Mesothelial cell of epicardium (in vitro differentiated cells): ENCODE measurements around the gene PRKG1. TPM values are rescaled to one million over a fixed set of nuclear protein-coding genes. Genes with fewer than 3 reads are reported as not detected.

Source experiments
- DNase-seq, 2 experiments: peaks; one replicate each; pipeline ENCODE4 v3.0.0; 2021; ENCODE audit warnings: low spot score in 2 of 2; ENCODE audit not compliant: unreplicated experiment in 2 of 2
- H3K27ac Mint-ChIP-seq: 2 replicates; pipeline ENCODE4 v1.8.0; 2021; ENCODE audit warnings: mixed read lengths
- H3K27me3 Mint-ChIP-seq: 2 replicates; pipeline ENCODE4 v1.8.0; 2021; ENCODE audit warnings: low read depth, mixed read lengths
- H3K36me3 Mint-ChIP-seq: 2 replicates; pipeline ENCODE4 v1.8.0; 2021; ENCODE audit warnings: mixed read lengths
- H3K4me1 Mint-ChIP-seq: 2 replicates; pipeline ENCODE4 v1.8.0; 2021; ENCODE audit warnings: mixed read lengths
- H3K4me3 Mint-ChIP-seq: 2 replicates; pipeline ENCODE4 v1.8.0; 2021; ENCODE audit warnings: mild to moderate bottlenecking, moderate library complexity, mixed read lengths
- H3K9me3 Mint-ChIP-seq: 2 replicates; pipeline ENCODE4 v1.8.0; 2021; ENCODE audit warnings: mixed read lengths
- CTCF ChIP-seq: fragments of 200-600 bp; sonication (generic); IDR thresholded peaks from one replicate; pipeline ENCODE4 v1.5.0; 2021; ENCODE audit warnings: antibody characterized with exemption; ENCODE audit not compliant: unreplicated experiment
- total RNA-seq: library from RNA; stranded (reverse); gene quantifications from 3 replicates; pipeline ENCODE4 v1.2.1, GENCODE V29; 2021

The PRKG1 gene
- total RNA-seq, 1 donor from 2014 or later, result 37.0 TPM

GRCh38 chr10:51792678-51793077 lies 718.4 kb downstream of the PRKG1 start:
- H3K9me3 Mint-ChIP-seq, result peaks cover 42% of the 10 kb centered on the region
- DNase-seq, result no peak
- no peaks in the 10 kb centered on the region for H3K27me3 Mint-ChIP-seq
- no peak for TF ChIP-seq CTCF
- H3K4me1 Mint-ChIP-seq, result peaks cover 2% of the 10 kb centered on the region
- H3K27ac Mint-ChIP-seq, result no peak overlapping the region
- peaks cover 25% of the 10 kb centered on the region for H3K36me3 Mint-ChIP-seq
- no peak overlapping the region for H3K4me3 Mint-ChIP-seq

- Mint-ChIP-seq H3K36me3 (no peaks in the 10 kb centered on the region), H3K4me1 (peaks cover 22% of the 10 kb centered on the region), H3K9me3 (peaks cover 13% of the 10 kb centered on the region), H3K27me3 (no peaks in the 10 kb centered on the region), H3K27ac (no peak overlapping the region), H3K4me3 (no peak overlapping the region)
- no peak for TF ChIP-seq CTCF
- no peak for DNase-seq
These were observed 725.8 kb downstream of the PRKG1 start for GRCh38 chr10:51800121-51800520.

DNA sequence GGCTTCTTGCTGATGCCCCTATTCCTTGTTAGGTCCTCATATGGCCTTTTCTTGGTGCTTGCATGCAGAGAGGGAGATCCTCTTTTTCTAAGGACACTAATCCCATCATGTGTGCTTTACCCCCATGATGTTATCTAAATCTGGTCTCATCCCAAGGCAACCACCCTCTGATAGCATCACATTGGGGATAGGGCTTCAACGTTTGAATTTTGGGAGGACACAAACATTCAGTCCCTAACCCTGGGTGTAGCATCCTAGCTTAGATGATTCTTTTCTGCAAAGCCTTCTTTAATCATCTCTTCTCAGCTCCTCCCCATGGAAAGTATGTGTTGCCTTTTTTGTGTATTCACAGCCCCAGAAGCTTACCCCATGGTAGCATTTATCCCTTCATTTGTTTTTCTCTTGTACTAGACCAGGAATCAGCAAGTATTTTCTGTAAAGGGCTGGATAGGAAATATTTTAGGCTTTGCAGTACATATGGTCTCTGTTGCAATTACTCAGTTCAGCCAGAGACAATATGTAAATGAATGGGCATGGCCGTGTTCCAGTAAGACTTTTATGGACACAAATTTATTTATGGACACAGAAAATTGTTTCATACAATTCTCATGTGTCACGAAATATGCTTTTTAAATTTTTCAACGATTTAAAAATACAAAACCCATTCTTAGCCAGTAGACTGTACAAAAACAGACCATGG lies 726.6 kb downstream of the PRKG1 start:
- no peaks in the 10 kb centered on the region for H3K27me3 Mint-ChIP-seq

DNA sequence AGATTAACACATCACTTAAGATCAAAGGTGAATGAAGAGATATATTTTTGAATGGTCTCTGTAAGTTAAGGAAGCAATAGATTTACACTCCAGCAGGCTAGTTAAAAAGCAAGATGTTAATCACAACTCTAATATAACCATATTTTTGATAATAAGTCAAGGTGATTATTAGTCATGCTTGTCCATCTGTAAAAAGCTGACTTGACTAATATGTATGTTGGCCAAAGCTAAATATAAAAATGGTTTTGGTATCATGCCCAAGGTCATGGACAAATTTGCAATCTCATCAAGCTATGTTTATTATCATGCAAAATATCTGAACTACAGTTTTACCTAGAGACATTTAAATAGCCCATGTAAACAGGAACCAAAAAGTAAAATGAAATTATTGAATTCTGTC lies 727.7 kb downstream of the PRKG1 start:
- Mint-ChIP-seq H3K27me3 (no peaks in the 10 kb centered on the region), H3K9me3 (peaks cover 13% of the 10 kb centered on the region), H3K4me3 (no peak overlapping the region), H3K36me3 (peaks cover 2% of the 10 kb centered on the region), H3K4me1 (peaks cover 26% of the 10 kb centered on the region), H3K27ac (no peak overlapping the region)
- DNase-seq, result no peak
- no peak for TF ChIP-seq CTCF

More for the DNA sequence above, 726.6 kb downstream of the PRKG1 start:
- Mint-ChIP-seq H3K4me3 (no peak overlapping the region), H3K27ac (no peak overlapping the region), H3K9me3 (peaks cover 13% of the 10 kb centered on the region), H3K36me3 (no peaks in the 10 kb centered on the region), H3K4me1 (peaks cover 20% of the 10 kb centered on the region)
- TF ChIP-seq CTCF, result no peak
- DNase-seq, result no peak

DNA sequence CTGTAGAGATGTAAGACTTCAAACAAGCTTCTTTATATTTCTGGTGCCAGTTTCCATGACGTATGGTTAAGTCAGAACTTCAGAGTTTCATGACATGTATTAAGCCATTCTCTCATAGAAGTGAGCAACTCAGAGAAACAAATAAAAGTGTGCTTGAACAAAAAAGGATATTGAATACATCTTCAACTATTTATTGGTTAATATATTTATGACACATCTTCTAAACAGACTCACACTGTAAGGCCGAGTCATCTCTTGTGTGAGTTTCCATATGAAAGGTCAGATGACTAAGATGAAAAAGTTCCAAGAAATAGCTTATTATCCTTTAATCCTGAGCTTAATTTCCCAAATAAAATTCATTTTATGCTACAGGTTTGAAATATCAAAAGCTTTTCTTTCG lies 730.6 kb downstream of the PRKG1 start:
- no peak for DNase-seq
- Mint-ChIP-seq H3K27me3 (no peaks in the 10 kb centered on the region), H3K4me1 (peaks cover 51% of the 10 kb centered on the region), H3K4me3 (no peak overlapping the region), H3K36me3 (peaks cover 2% of the 10 kb centered on the region), H3K9me3 (peaks cover 4% of the 10 kb centered on the region), H3K27ac (no peak overlapping the region)
- no peak for TF ChIP-seq CTCF
